AG09319 (cell line): ENCODE data around the gene SPDEF.

ENCODE experiments used
- DNase-seq: peaks from one replicate; pipeline ENCODE4 v3.0.0-alpha.2; 2010; ENCODE audit warnings: low read depth; ENCODE audit errors: extremely low read depth
- CTCF ChIP-seq: IDR thresholded peaks from 2 replicates; pipeline ENCODE4 v1.5.1; 2011; ENCODE audit warnings: low read depth, mild to moderate bottlenecking, inconsistent platforms, low read length, moderate library complexity

The SPDEF gene

DNA sequence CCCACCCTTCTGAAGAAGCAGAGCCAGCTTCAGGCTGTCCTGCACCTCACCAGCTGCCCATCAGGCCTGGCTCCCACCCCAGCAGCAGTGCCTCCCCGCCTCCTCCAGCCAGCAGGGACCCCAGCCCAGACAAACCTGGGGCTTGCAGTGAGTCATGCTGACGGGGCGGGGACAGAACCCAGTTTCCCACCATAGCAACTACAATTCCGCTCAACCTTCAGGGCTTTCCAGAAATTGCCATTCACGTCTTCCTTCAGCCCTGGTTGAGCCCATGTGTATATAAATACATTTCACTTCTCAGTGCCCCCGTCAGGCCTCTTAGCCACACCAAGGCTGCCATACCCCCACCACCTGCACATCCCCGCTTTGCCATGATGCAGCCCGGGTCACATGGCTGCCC lies 4.4 kb downstream of the SPDEF start:
- no peak for TF ChIP-seq CTCF
- no peak for DNase-seq

DNA sequence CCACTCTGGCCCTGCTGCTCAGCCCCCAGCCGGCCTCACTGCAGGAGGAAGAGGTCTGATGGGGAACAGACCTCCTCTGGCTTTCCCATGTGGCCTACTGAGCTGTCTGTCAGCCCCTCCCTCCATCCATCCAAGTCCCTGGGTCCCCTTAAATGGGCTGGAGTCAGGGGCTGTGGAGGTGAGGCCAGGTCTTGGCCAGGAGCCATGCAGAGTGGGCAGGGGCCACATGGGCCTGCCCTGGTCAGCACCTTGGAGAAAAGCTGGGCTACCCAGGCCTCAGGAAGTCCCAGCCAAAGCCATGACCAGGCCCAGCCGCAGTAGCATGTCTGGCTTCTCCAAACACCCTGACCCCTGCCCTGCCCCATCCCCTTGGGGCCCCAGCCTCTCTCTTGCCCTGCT lies 6.3 kb downstream of the SPDEF start:
- no peak for DNase-seq
- no peak for TF ChIP-seq CTCF

GRCh38 chr6:34549026-34549803 lies 6.9 kb downstream of the SPDEF start:
- TF ChIP-seq CTCF: no peak
- no peak for DNase-seq

DNA sequence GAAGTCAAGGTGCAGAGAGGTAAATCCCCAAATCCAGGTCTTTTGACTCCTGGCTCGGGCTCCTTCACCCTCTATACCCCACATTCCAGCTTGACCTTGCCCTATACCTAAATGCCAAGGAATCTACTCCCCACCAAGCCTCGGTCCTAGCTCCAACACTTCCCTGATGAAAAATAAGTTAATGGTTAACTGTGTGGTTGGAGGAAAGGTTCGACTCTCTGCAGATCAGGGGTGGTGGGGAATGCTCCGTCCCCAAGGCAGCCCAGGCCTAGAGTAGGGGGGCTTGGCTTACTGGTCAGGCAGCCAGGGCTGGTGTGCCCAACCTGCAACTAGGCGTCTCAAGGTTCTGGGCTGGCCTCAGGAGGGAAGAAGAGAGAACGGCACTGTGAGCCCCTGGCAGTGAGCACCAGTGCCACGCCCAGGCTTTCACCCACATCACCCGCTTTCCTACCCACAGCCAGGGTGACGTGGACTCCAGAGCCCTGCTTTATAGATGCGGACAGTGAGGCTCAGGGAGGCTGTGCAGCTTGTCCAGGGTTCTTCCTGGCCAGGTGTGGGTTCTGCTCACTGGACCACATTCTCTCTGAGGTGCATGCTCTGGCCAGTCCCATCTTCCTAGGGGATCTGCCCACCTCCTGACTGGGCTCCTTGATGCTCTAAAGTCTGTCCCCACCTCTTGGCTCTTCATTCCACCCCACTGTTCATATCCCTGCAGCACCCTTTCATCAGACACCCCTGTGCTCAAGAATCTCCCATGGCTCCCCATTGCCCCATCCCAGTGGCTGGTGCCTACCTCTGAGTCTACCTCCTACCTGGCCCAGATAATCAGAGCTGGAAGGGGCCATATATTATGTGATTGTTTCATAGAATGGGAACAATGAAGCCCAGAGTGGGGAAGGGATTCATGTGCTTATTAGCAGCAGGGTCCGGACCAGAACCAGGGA lies 8.2 kb downstream of the SPDEF start:
- DNase-seq: no peak
- TF ChIP-seq CTCF: no peak

GRCh38 chr6:34546551-34547321 lies 9.4 kb downstream of the SPDEF start:
- no peak for DNase-seq
- no peak for TF ChIP-seq CTCF

GRCh38 chr6:34544776-34545471 lies 11.2 kb downstream of the SPDEF start:
- no peak for DNase-seq
- no peak for TF ChIP-seq CTCF
